GM21447 (cell line): ENCODE results near the gene AOX1.
A peak's percentile ranks its signal among the peaks of the same experiment; 100 is the strongest.
"Not testable (repeated sequence)": the region's sequence is repeated elsewhere in the genome, so short reads cannot be mapped to it uniquely, and the experiment has no call there.

Experiments
- ATAC-seq: cut with Tn5 transposase; IDR thresholded peaks from one replicate; pipeline ENCODE4 v1.9.1; 2021; ENCODE audit not compliant: unreplicated experiment

AOX1 gene

GRCh38 chr2:200698217-200698616, 112.4 kb downstream of the AOX1 start:
- ATAC-seq: no peak

- ATAC-seq: no peak
Observed at GRCh38 chr2:200699310-200699709, 113.5 kb downstream of the AOX1 start.

GRCh38 chr2:200700856-200701255, 115.0 kb downstream of the AOX1 start:
- no peak for ATAC-seq

- ATAC-seq: no peak
Observed at GRCh38 chr2:200702044-200702443, 116.2 kb downstream of the AOX1 start.

- ATAC-seq: no peak
Observed at GRCh38 chr2:200702646-200703118, 116.9 kb downstream of the AOX1 start.

- no peak for ATAC-seq
Observed at GRCh38 chr2:200703127-200703925, 117.5 kb downstream of the AOX1 start.

GRCh38 chr2:200703926-200704637, 118.3 kb downstream of the AOX1 start:
- no peak for ATAC-seq

GRCh38 chr2:200705305-200706041, 119.7 kb downstream of the AOX1 start:
- no peak for ATAC-seq

GRCh38 chr2:200708943-200709342, 123.1 kb downstream of the AOX1 start:
- ATAC-seq: no peak

- ATAC-seq: peak; percentile 100
Observed at GRCh38 chr2:200713003-200713703, 127.3 kb downstream of the AOX1 start.

GRCh38 chr2:200713704-200714064, 127.9 kb downstream of the AOX1 start:
- ATAC-seq: no peak

- ATAC-seq: not testable (repeated sequence)
Observed at GRCh38 chr2:200715014-200715413, 129.2 kb downstream of the AOX1 start.

GRCh38 chr2:200716386-200716785, 130.6 kb downstream of the AOX1 start:
- ATAC-seq: no peak
